ENCODE measurements around the gene GRIN1. TPM values are rescaled to one million over a fixed set of nuclear protein-coding genes. Genes with fewer than 3 reads are reported as not detected.

The GRIN1 gene
- total RNA-seq, 1 donor from 2014 or later: 0.58 TPM

DNA sequence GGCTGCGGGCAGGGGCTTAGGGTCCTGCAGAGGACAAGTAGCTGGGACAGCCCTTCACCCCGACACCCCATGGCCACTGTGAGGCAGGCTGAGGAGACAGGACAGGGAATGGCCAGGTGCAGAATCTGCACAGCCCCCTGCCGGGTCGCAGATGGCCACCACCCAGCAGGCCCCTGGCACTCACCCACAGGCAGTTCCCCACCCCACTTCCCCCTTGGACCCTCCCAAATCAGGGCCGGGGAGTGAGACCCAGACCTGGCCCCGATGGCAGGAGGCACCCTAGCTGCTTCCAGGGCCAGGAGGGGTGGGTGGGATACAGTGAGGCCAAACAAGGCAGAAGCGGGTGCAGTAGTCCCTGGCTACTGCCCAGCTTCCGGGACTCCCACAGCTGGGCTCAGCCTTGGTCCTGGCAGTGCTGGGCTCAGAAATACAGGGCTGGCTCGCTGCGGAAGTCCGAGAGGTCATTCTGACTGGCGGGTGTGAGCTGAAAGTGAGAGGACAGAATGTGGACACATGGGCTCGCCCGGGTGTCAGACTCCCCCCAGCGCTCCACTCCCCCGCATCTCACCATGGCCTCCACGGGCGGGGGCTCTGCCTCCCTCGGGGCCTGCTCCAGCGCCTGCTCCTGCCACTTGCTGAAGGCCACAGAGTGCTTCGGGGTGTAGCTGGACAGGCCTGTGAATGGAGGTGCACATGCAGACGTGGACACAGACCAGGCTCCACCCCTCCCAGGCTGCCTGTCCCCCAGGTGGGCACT, 52.9 kb downstream of the GRIN1 start:
- Mint-ChIP-seq H3K9me3 (no peaks in the 10 kb centered on the region), H3K36me3 (peaks cover 3% of the 10 kb centered on the region), H3K4me3 (no peak overlapping the region), H3K27ac (no peak overlapping the region), H3K4me1 (peaks cover 32% of the 10 kb centered on the region), H3K27me3 (ENCODE audit: low read depth) (no peaks in the 10 kb centered on the region)
- DNase-seq (ENCODE audit: low spot score in 2 of 2, unreplicated experiment in 2 of 2): no peak
- TF ChIP-seq, protein P1, sequence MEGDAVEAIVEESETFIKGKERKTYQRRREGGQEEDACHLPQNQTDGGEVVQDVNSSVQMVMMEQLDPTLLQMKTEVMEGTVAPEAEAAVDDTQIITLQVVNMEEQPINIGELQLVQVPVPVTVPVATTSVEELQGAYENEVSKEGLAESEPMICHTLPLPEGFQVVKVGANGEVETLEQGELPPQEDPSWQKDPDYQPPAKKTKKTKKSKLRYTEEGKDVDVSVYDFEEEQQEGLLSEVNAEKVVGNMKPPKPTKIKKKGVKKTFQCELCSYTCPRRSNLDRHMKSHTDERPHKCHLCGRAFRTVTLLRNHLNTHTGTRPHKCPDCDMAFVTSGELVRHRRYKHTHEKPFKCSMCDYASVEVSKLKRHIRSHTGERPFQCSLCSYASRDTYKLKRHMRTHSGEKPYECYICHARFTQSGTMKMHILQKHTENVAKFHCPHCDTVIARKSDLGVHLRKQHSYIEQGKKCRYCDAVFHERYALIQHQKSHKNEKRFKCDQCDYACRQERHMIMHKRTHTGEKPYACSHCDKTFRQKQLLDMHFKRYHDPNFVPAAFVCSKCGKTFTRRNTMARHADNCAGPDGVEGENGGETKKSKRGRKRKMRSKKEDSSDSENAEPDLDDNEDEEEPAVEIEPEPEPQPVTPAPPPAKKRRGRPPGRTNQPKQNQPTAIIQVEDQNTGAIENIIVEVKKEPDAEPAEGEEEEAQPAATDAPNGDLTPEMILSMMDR (IDR thresholded peaks at IDR 0.05; ENCODE audit: unreplicated experiment): no peak

DNA sequence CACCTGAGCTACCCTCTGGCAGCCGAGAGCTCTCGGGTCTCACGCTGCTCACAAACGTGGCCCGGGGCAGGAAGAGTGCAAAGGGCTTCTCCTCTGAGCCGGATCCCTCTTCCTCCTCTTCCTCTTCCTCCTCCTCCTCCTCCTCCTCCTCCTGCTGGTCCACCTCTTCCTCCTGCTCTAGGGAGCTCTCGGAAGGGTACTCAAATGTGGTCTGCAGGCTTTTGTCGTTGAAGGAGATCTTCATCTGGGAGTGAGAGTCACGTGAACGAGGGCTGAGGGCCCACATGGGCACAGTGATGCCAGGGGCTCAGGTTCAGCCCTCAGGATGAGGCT, 53.5 kb downstream of the GRIN1 start:
- H3K9me3 Mint-ChIP-seq: no peaks in the 10 kb centered on the region
- H3K36me3 Mint-ChIP-seq: peaks cover 3% of the 10 kb centered on the region
- no peak overlapping the region for H3K4me3 Mint-ChIP-seq
- no peak overlapping the region for H3K27ac Mint-ChIP-seq
- TF ChIP-seq, protein P1 (IDR thresholded peaks at IDR 0.05; ENCODE audit: unreplicated experiment): no peak
- H3K4me1 Mint-ChIP-seq: peaks cover 27% of the 10 kb centered on the region
- DNase-seq (ENCODE audit: low spot score in 2 of 2, unreplicated experiment in 2 of 2): no peak
- no peaks in the 10 kb centered on the region for H3K27me3 Mint-ChIP-seq (ENCODE audit: low read depth)

DNA sequence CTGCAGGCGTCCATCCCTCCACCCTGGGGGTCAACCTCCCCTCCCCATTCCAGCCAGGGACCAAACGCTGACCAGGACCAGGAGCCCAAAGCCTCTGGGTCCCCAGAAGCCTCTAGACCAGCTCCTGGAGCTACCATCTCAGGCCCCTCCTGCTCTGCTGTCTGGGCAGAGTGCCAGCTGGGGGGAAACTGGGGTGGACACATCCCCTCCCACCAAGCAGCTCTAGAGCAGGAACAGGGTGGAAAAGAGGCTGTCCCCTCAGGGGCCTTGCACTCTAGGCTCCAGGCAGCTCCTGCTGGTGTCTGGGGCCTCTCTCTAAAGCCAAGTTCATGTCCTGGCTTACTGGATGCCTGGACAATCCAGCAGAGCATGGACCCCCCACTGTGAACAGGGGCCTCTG, 53.9 kb downstream of the GRIN1 start:
- TF ChIP-seq, protein P1 (IDR thresholded peaks at IDR 0.05; ENCODE audit: unreplicated experiment): no peak
- H3K36me3 Mint-ChIP-seq: peaks cover 3% of the 10 kb centered on the region
- no peaks in the 10 kb centered on the region for H3K27me3 Mint-ChIP-seq (ENCODE audit: low read depth)
- H3K4me3 Mint-ChIP-seq: no peak overlapping the region
- no peak for DNase-seq (ENCODE audit: low spot score in 2 of 2, unreplicated experiment in 2 of 2)
- H3K27ac Mint-ChIP-seq: no peak overlapping the region
- H3K9me3 Mint-ChIP-seq: no peaks in the 10 kb centered on the region
- H3K4me1 Mint-ChIP-seq: peaks cover 23% of the 10 kb centered on the region

DNA sequence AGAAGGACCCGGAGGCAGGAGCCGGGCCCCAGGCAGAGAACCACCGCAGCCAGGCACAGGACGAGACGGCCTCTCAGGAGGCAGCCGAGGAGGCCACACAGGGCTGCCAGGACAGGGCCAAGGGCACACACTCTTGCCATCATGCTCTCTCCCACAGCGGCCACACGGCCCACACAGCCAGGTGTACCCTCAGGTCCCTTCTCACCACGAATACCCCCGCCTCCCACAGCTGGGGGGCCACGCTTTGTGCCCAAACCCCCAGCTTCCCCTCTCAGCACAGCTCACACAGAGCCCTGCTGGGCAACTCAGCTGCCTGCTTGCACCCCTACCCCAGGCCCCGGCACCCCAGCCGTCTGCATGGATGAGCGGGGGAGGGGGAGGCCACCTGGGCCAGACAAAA, 54.8 kb downstream of the GRIN1 start:
- Mint-ChIP-seq H3K27me3 (ENCODE audit: low read depth) (no peaks in the 10 kb centered on the region), H3K4me3 (no peak overlapping the region), H3K4me1 (peaks cover 27% of the 10 kb centered on the region), H3K9me3 (no peaks in the 10 kb centered on the region), H3K27ac (no peak overlapping the region), H3K36me3 (peaks cover 3% of the 10 kb centered on the region)
- TF ChIP-seq, protein P1 (IDR thresholded peaks at IDR 0.05; ENCODE audit: unreplicated experiment): no peak
- DNase-seq (ENCODE audit: low spot score in 2 of 2, unreplicated experiment in 2 of 2): no peak

DNA sequence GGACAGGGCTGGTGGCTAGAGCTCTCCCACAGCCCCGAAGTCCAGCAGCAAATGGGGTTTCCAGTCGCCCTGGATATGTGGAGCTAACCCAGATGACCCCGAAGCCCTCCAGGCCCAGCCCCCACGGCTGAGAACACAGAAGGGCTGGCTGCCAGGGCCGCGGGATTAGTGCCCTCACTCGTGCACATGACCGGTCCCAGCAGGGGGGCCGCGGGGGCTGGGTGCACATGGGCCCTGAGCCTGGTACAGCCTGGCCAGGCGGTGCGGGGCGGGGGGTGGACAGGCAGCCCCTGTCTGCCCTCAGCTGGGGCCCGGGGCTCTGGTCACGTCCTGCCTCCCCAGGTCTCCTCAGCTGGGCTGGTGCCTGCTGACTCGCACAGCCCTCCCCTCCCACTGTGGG, 55.4 kb downstream of the GRIN1 start:
- Mint-ChIP-seq H3K4me1 (peaks cover 25% of the 10 kb centered on the region), H3K36me3 (peaks cover 1% of the 10 kb centered on the region), H3K9me3 (no peaks in the 10 kb centered on the region), H3K4me3 (no peak overlapping the region), H3K27ac (no peak overlapping the region), H3K27me3 (ENCODE audit: low read depth) (no peaks in the 10 kb centered on the region)
- no peak for DNase-seq (ENCODE audit: low spot score in 2 of 2, unreplicated experiment in 2 of 2)
- TF ChIP-seq, protein P1 (IDR thresholded peaks at IDR 0.05; ENCODE audit: unreplicated experiment): no peak

Data from mesothelial cell of epicardium (in vitro differentiated cells).